Subcutaneous adipose tissue (tissue), 4 donors: Measurements from ENCODE around the gene DBNL. TPM values are rescaled to one million over a fixed set of nuclear protein-coding genes. Genes with fewer than 3 reads are reported as not detected.

Experiments
- CTCF ChIP-seq: fragments of 450-650 bp; IDR thresholded peaks from one replicate; pipeline ENCODE4 v1.5.1; 2016; ENCODE audit warnings: low read depth, mild to moderate bottlenecking, control low read depth, antibody characterized with exemption, moderate library complexity
- total RNA-seq, 4 donors: library from RNA; depleted of rRNA; stranded (reverse); fragments of >200 nt; gene quantifications; one replicate each; pipeline ENCODE4 v1.1.0, GENCODE V29; 2016

The DBNL gene
- total RNA-seq, 4 donors from 2014 or later, result 62.3 to 133 (median 103) TPM

DNA sequence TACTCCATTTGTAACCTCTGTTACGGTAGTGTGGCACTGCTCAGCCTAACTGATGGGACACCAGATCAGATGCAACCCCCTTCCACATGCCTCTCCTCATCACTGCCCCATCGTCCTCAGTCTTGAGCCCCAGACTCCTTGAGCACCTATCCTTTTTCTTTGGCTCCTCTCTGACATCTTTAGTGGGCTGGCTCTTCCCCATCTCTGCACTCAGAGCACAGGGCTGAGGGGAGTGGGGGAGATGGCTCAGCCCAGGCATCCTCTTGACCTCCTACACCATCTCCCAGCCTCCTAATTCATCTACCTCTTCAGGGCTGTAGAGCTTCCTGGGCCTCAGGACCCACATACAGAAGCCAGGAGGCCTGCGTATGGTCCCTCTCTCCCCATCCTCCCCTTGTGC is 39.3 kb downstream of the DBNL start:
- no peak for TF ChIP-seq CTCF

DNA sequence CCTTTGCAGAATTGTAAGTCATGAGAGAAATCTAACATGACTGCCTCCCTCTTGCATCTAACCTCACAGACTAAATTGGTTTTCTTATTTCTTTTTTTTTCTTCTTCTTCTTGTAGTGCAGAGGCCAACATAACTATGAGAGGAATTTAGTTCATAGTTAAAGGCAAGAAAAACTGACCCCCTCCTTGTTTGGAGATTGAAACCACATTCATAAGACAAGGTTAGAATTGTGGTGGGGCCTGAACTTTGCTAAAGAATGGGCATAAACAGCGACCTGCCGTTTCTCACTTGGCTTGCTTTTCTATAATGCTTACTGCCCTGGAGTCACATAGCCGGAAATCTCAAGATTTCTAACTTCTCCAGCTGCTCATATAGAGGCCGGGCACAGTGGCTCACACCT is 40.2 kb downstream of the DBNL start:
- TF ChIP-seq CTCF, result no peak

DNA sequence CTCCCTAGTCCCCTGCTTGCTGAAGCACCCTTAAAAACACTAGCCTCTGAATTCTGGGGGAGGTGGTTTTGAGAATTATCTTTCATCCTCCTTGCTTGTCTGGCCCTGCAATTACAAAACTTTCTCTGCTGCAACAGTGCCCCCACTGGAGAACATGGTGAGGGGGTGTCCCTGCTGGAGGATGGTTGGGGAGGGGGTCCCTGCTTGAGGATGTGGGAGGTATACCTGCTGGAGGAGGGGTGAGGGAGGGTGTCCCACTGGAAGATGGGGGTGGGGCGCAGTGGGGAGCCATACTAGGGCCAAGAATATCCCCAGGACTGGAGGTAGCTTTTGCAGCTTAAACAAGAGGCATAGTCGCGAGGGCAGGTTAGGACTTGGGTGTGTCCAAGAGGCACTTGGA is 41.0 kb downstream of the DBNL start:
- no peak for TF ChIP-seq CTCF

DNA sequence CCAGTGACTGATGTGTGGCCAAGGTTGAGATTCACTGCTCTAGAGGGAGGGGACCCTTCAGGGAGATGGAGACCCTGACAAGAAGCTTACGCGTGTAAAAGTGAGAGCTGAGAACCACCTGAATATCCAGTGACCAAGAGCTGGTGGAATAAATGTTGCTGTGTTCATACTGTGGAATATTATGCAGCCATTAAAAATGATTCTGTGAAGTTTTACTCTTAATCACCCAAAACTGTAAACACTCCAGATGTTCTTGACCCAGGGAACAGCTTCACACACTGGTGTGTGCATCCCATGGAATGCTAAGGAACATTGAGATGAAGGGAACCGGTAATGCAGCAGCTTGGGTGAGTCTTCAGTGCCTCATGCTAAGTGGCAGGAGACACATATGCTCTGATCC is 42.1 kb downstream of the DBNL start:
- TF ChIP-seq CTCF, result no peak

DNA sequence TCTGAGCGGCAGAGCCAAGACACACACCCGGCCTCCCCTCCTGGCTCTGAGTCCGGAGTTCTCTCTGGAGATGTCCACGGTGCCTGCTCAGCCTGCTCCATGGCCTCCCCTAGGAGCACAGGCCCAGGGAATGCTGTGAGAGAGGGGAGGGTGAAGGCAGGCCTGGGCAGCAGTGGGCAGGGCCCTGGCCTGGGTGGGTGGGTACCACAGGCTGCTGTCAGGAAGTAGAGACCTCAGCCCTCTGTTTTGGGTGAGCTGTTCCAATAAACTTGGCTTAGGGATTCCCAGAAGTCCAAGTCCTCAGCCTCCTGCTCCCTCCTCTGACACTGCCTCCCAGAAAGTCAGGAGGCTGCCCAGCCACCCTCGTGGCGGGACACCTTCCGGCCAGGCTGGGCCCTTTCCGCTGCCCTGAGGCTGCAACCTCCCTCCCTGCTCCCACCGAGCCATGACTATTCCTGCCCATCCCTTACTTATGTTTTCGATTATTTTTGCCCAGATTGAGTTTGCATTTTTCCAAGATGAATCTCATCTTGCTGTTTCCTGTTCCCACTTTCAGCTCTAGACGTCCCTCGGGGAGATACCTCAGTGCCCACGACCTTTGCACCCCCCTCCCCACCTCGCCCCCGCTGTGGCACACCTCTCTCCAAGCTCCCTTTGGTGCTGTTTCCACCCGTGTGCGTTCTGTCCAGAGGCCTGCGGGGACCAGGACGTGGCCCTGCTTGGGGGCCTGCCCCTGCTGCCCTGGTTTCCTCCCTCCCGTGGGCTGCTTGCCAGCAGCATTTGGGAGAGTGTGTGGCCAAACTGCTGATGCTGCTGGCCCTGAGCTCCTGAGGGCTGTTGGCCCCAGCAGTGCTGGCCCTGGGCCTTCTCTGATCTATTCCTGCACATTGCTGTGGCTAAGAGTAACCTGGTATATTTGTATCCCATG is 43.7 kb downstream of the DBNL start:
- TF ChIP-seq CTCF, result no peak

DNA sequence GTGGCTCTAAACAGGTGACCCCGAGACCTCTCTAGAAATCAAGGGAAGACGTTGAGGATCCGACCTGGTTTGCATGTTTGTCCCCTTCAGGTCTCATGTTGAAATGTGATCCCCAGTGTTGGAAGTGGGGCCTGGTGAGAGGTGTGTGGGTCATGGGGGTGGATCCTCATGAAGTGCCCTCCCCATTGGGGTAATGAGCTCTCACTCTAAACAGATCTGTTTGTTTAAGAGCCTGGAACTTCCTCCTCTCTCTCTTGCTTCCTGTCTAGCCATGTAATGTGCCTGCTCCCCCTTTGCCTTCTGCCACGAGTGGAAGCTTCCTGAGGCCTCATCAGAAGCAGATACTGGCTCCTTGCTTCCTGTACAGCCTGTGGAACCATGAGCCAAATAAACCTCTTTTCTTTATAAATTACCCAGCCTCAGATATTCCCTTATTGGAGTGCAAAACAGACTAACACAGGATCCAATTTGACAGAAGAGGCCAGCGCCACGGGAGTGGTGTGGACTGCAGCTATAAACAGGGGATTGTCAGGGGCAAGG is 48.7 kb downstream of the DBNL start:
- TF ChIP-seq CTCF, result no peak

DNA sequence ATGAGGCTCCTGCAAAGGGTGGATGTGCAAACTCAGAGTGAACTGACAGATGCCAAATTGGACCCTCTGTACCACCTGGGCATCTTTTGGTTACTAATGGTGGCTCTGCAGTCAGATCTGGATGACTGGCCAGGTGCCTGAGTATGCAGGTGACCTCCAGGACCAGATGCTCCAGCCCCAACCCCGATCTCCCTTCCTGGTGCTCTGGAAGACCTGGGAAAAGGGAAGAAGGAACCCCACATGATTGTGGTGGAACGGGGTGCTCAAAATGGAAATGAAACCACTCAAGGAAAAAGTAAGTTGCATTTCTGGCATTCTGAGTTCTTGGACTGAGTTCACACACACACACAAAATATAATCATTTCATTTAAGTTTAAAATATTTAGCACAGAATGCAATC is 49.9 kb downstream of the DBNL start:
- TF ChIP-seq CTCF, result no peak
